Measurements from ENCODE around the gene CEACAM21.

Gene CEACAM21

GRCh38 chr19:41575998-41576397, at the start of gene CEACAM21:
TSS of gene CEACAM21 (plus strand) at chr19:41576166. CDS start at chr19:41576275, 109 bp downstream.
- DNase-seq = peak; percentile 54 to 74

- no peak for DNase-seq
Measured at GRCh38 chr19:41527089-41527488, 48.9 kb upstream of the CEACAM21 start.

GRCh38 chr19:41528106-41528505, 47.9 kb upstream of the CEACAM21 start:
- no peak for DNase-seq

GRCh38 chr19:41529484-41530183, 46.3 kb upstream of the CEACAM21 start:
- DNase-seq = no peak

GRCh38 chr19:41530184-41530534, 45.8 kb upstream of the CEACAM21 start:
- no peak for DNase-seq

- peak; percentile 29 to 40 for DNase-seq
Measured at GRCh38 chr19:41530761-41531301, 45.1 kb upstream of the CEACAM21 start.

- peak; percentile 92 to 93 for DNase-seq
Measured at GRCh38 chr19:41531438-41532311, 44.3 kb upstream of the CEACAM21 start.

GRCh38 chr19:41532526-41532925, 43.4 kb upstream of the CEACAM21 start:
- DNase-seq = no peak

GRCh38 chr19:41533671-41534215, 42.2 kb upstream of the CEACAM21 start:
- no peak for DNase-seq

- no peak for DNase-seq
Measured at GRCh38 chr19:41535029-41535622, 40.8 kb upstream of the CEACAM21 start.

- peak; percentile 53 to 60 for DNase-seq
Measured at GRCh38 chr19:41537789-41538188, 38.2 kb upstream of the CEACAM21 start.

- no peak for DNase-seq
Measured at GRCh38 chr19:41540041-41540695, 35.8 kb upstream of the CEACAM21 start.

- peak; percentile 78 to 86 for DNase-seq
Measured at GRCh38 chr19:41541990-41542584, 33.9 kb upstream of the CEACAM21 start.

- no peak for DNase-seq
Measured at GRCh38 chr19:41542622-41543021, 33.3 kb upstream of the CEACAM21 start.

- DNase-seq = no peak
Measured at GRCh38 chr19:41543582-41543981, 32.4 kb upstream of the CEACAM21 start.

GRCh38 chr19:41545547-41545946, 30.4 kb upstream of the CEACAM21 start:
- DNase-seq = no peak

- DNase-seq = peak; percentile 57 to 60
Measured at GRCh38 chr19:41546386-41546789, 29.6 kb upstream of the CEACAM21 start.

GRCh38 chr19:41546961-41547360, 29.0 kb upstream of the CEACAM21 start:
- no peak for DNase-seq

GRCh38 chr19:41547569-41547968, 28.4 kb upstream of the CEACAM21 start:
- no peak for DNase-seq

- DNase-seq = no peak
Measured at GRCh38 chr19:41548047-41548446, 27.9 kb upstream of the CEACAM21 start.

GRCh38 chr19:41548954-41549688, 26.8 kb upstream of the CEACAM21 start:
- DNase-seq = peak; percentile 84 to 88
